Lower leg skin (tissue), 4 donors: ENCODE results near the gene RBSN. TPM values are rescaled to one million over a fixed set of nuclear protein-coding genes. Genes with fewer than 3 reads are reported as not detected.

ENCODE experiments used
- DNase-seq, 2 donors: peaks; one replicate each; pipeline ENCODE4 v3.0.0-alpha.2; 2019; ENCODE audit warnings: low spot score in 2 of 2
- H3K4me3 ChIP-seq: fragments of 200-600 bp; sonication (generic); 2 replicates; pipeline ENCODE4 v1.5.1; 2017; ENCODE audit warnings: mild to moderate bottlenecking, low read depth; ENCODE audit not compliant: poor library complexity, severe bottlenecking
- POLR2A ChIP-seq, 2 donors: fragments of 450-650 bp; IDR thresholded peaks; one replicate each; pipeline ENCODE4 v1.6.1; 2016 to 2017; ENCODE audit warnings: antibody characterized with exemption in 2 of 2, mild to moderate bottlenecking in 1 of 2, moderate library complexity in 1 of 2
- WGBS, 2 donors: methylation state at CpG; one replicate each; pipeline ENCODE4 v1.1.5; 2018; 5-methylcytosine and 5-hydroxymethylcytosine counted together
- intact Hi-C: fragments of 100-400 bp; cut with DNase I; formaldehyde crosslinking; loops from one replicate; pipeline ENCODE4 v1.15.0; 2023; ENCODE audit warnings: low total_unique reads
- total RNA-seq, 4 donors: library from RNA; depleted of rRNA; stranded (reverse); fragments of >200 nt; gene quantifications; one replicate each; pipeline ENCODE4 v1.1.0, GENCODE V29; 2016
- TF ChIP-seq, protein P1 (sequence below), 3 donors: fragments of 450-650 bp; IDR thresholded peaks; one replicate each; pipeline ENCODE4 v1.5.1; 2016; ENCODE audit warnings: antibody characterized with exemption in 3 of 3, mild to moderate bottlenecking in 3 of 3, moderate library complexity in 2 of 3

The RBSN gene
- total RNA-seq, 4 donors from 2014 or later = 23.5 to 28.7 (median 28.0) TPM

DNA sequence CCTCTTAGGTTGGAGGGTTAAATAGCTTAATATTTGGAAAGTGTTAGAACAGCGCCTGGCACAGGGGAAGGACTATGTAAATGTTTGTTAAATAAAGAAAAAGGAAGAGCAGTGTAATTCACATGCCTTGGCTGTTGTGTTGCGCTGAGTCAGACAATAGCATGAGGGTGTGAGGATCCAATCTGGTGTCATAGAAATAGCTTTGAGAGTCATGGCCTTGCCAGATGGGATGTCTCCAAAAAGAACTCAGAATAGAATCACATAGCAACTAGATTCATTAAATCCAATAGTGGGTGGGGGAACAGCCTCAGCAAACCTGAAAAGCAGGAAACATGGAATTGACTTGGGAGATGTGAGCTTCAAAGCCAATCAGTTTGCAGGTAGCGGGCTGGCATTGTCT, 3.9 kb upstream of the RBSN start:
- no peak for TF ChIP-seq POLR2A (IDR thresholded peaks at IDR 0.05)
- TF ChIP-seq, protein P1, sequence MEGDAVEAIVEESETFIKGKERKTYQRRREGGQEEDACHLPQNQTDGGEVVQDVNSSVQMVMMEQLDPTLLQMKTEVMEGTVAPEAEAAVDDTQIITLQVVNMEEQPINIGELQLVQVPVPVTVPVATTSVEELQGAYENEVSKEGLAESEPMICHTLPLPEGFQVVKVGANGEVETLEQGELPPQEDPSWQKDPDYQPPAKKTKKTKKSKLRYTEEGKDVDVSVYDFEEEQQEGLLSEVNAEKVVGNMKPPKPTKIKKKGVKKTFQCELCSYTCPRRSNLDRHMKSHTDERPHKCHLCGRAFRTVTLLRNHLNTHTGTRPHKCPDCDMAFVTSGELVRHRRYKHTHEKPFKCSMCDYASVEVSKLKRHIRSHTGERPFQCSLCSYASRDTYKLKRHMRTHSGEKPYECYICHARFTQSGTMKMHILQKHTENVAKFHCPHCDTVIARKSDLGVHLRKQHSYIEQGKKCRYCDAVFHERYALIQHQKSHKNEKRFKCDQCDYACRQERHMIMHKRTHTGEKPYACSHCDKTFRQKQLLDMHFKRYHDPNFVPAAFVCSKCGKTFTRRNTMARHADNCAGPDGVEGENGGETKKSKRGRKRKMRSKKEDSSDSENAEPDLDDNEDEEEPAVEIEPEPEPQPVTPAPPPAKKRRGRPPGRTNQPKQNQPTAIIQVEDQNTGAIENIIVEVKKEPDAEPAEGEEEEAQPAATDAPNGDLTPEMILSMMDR (IDR thresholded peaks at IDR 0.05) = no peak
- DNase-seq = peak in 1 of 2 donors; percentile 58
- 25 to 35% methylated on average over 3 of the region's 3 CpGs for WGBS, 2 donors
- intact Hi-C loops = no loop called here
- H3K4me3 ChIP-seq = no peak overlapping the region

DNA sequence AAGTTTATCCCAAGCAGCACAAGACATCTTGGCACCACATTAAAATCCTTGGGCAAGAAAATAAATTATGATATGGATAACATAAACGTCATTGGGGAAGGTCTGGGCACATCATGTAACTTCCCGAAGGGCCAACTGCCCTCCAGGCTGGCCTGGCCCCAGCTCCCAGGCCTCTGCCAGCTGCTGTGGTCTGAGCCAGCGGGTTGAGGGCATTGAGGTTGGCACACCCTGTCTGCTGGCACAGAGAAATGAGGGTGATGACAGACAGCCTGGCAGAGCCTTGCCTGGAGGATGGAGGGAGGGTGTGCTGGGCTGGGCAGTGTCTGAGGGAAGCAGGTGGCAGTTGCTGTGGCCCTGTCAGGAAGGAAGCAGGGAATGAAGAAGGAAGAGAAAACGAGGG, 3.3 kb upstream of the RBSN start:
- intact Hi-C loops = no loop called here
- no peak overlapping the region for H3K4me3 ChIP-seq
- 21 to 22% methylated on average over 4 of the region's 4 CpGs for WGBS, 2 donors
- peak; percentile 68 to 91 for DNase-seq
- no peak for TF ChIP-seq POLR2A (IDR thresholded peaks at IDR 0.05)
- TF ChIP-seq, protein P1 (IDR thresholded peaks at IDR 0.05) = no peak

DNA sequence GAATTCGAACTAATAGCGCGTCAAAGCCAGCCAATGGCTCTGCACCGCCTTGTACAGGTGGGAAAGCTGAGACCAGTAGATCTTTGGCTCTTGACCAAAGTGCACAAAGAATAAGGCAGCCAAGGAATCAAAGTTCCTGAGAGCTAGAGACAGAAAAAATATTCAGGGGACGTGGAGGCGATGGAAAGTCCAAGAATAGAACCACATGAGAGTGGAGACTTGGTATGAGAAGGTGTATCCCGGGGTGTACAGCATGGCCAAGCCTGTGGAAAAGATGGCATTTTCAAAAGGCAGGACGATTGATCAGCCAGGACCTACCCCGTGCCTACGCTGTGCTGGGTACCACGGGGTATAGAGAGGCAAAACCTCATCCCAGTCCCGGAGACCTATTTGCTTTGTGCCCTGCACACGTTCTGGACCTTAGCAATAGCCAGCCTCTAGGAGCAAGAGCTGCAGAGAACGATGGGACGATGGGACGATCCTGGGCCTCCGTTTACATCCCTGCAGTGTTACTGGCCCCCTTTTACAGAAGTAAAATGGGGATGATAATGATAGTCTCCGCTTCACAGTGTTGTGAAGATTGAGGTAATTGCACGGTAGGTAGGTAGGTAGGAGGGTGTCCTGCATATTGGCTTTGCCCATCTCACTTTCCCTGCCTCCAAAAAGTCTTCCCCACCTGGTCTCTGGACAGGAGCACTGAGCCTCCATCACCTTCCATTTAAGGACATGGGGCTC, 583 bp upstream of the RBSN start:
- no peak for DNase-seq
- 13 to 16% methylated on average over 19 of the region's 19 CpGs for WGBS, 2 donors

DNA sequence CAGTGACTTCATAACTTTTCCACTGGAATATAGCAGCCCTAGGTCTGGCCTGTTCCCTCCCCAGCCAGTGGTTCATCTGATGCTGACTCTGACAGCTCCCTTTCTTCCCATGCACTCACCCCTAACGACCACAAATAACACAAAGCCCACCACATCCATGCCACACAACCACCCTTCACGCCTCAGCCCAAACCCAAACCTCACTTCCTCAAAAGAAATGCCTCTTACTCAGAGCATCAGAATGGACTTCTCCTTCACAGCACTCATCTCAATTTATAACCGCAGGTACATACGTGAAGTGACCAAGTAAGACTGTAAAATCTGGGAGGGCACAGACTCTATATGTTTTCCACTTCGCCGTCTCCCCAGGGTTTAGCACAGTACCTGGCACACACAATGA, 1.1 kb downstream of the RBSN start:
- intact Hi-C loops = no loop called here
- 51 to 54% methylated on average over 6 of the region's 6 CpGs for WGBS, 2 donors
- no peak for TF ChIP-seq POLR2A (IDR thresholded peaks at IDR 0.05)
- TF ChIP-seq, protein P1 (IDR thresholded peaks at IDR 0.05) = no peak
- no peak for DNase-seq
- H3K4me3 ChIP-seq = no peak overlapping the region

More for the DNA sequence above, 583 bp upstream of the RBSN start:
- no peak for TF ChIP-seq POLR2A (IDR thresholded peaks at IDR 0.05)
- TF ChIP-seq, protein P1 (IDR thresholded peaks at IDR 0.05) = no peak
- intact Hi-C loops = no loop called here
- H3K4me3 ChIP-seq = peak overlapping the region; percentile 95

DNA sequence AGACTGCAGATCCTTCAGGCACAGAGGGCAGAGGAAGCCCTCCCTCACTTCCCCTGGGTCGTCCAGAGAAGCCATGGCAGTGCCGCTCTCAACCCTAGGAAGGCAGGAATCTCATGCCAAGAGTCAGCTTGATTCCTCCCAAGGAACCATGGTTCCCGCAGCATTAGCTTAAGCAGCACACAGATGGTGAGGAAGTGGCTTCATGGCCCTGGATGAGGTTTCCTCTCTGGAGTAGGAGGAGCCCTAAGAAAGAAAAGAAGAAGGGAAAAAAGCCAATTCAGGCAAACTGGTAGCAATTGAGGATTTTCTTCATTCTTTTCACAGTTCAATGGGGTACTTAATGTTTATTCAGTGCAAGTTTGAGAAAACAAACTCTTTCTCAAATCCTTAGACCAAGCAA, 2.9 kb downstream of the RBSN start:
- DNase-seq = no peak
- 75 to 92% methylated on average over 3 of the region's 3 CpGs for WGBS, 2 donors
- H3K4me3 ChIP-seq = no peak overlapping the region
- intact Hi-C loops = no loop called here
- TF ChIP-seq, protein P1 (IDR thresholded peaks at IDR 0.05) = no peak
- no peak for TF ChIP-seq POLR2A (IDR thresholded peaks at IDR 0.05)
